SU-DHL-6 (cell line): ENCODE data around the gene ERVH48-1.

ENCODE experiments used
- H2AFZ ChIP-seq: fragments of 200-600 bp; sonication (generic); 2 replicates; pipeline ENCODE4 v1.6.1; 2014; ENCODE audit warnings: low read depth, mild to moderate bottlenecking, moderate library complexity, mixed read lengths, antibody characterized with exemption, low read length; ENCODE audit not compliant: severe bottlenecking
- H3F3A ChIP-seq: fragments of 200-600 bp; shearing (Covaris generic); 2 replicates; pipeline ENCODE4 v1.6.0; 2016; ENCODE audit warnings: antibody characterized with exemption, mild to moderate bottlenecking; ENCODE audit not compliant: insufficient read depth
- H3K27ac ChIP-seq: fragments of 200-600 bp; sonication (generic); 2 replicates; pipeline ENCODE4 v1.5.1; 2016; ENCODE audit warnings: low read depth, mild to moderate bottlenecking, low read length, moderate library complexity, mixed read lengths
- H3K27me3 ChIP-seq: fragments of 200-600 bp; sonication (generic), shearing (Covaris generic); 2 replicates; pipeline ENCODE4 v1.6.0; 2014; ENCODE audit warnings: mild to moderate bottlenecking, low read length
- H3K36me3 ChIP-seq: fragments of 200-600 bp; sonication (generic); 2 replicates; pipeline ENCODE4 v1.6.1; 2014; ENCODE audit warnings: mild to moderate bottlenecking, low read length, mixed read lengths
- H3K4me2 ChIP-seq: fragments of 300-600, 200-600 bp; shearing (Covaris generic), sonication (generic); 2 replicates; pipeline ENCODE4 v1.6.0; 2014; ENCODE audit warnings: low read length, low read depth, mild to moderate bottlenecking; ENCODE audit not compliant: poor library complexity, severe bottlenecking
- H3K4me3 ChIP-seq: fragments of 200-600 bp; sonication (generic); 2 replicates; pipeline ENCODE4 v1.5.1; 2014; ENCODE audit warnings: antibody characterized with exemption, low read length, mild to moderate bottlenecking, mixed read lengths; ENCODE audit not compliant: insufficient read depth, poor library complexity, severe bottlenecking
- H3K79me2 ChIP-seq: fragments of 200-600 bp; sonication (generic); 2 replicates; pipeline ENCODE4 v1.6.1; 2014; ENCODE audit warnings: mild to moderate bottlenecking, low read length, moderate library complexity; ENCODE audit not compliant: insufficient read depth
- H3K9ac ChIP-seq: fragments of 200-600 bp; sonication (generic); 2 replicates; pipeline ENCODE4 v1.7.0; 2014; ENCODE audit warnings: mild to moderate bottlenecking, low read length
- H3K9me2 ChIP-seq: fragments of 200-600 bp; sonication (generic); replicated peaks from 2 replicates; pipeline ENCODE4 v1.6.1; 2014; ENCODE audit warnings: low read length; ENCODE audit not compliant: insufficient read depth
- H3K9me3 ChIP-seq: fragments of 200-600 bp; sonication (generic); 2 replicates; pipeline ENCODE4 v1.6.1; 2014; ENCODE audit warnings: low read length, mixed read lengths; ENCODE audit not compliant: insufficient read depth
- H4K20me1 ChIP-seq: fragments of 200-600 bp; sonication (generic); 2 replicates; pipeline ENCODE4 v1.6.1; 2014; ENCODE audit warnings: low read depth, mild to moderate bottlenecking, antibody characterized with exemption, low read length, moderate library complexity, mixed read lengths
- EZH2phosphoT487 ChIP-seq: fragments of 200-600 bp; sonication (generic), shearing (Covaris generic); conservative IDR thresholded peaks from 2 replicates; pipeline ENCODE4 v1.6.1; 2018; ENCODE audit warnings: mild to moderate bottlenecking, antibody characterized with exemption, low read length, moderate library complexity, mixed read lengths
- TF ChIP-seq, protein P1 (sequence below): fragments of 200-600 bp; sonication (generic); IDR thresholded peaks from one replicate; pipeline ENCODE4 v1.5.1; 2017; ENCODE audit warnings: antibody characterized with exemption, mild to moderate bottlenecking, low read length, moderate library complexity; ENCODE audit not compliant: insufficient read depth, poor library complexity, severe bottlenecking

The ERVH48-1 gene

DNA sequence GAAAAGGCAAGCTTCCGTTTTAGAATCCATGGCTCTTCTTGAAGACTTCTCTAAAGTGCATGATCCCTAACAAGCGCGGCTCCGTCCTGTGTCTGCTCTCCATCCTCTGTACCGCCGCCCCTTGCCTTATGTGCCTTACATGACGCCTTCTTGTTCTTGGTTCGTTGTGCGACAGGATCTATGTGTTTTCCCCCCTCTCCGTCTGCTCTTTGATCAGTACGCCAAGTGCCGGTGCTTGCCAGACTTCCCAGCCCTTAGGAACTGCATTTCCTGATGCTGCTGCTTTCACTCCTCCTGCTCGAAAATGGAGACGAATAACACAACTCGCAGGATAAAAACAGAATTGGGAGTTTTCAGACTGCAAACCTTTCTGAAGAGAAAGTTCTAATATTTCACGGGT lies 19.2 kb downstream of the ERVH48-1 start:
- H3K4me2 ChIP-seq = no peak overlapping the region
- TF ChIP-seq EZH2phosphoT487 = no peak
- TF ChIP-seq, protein P1, sequence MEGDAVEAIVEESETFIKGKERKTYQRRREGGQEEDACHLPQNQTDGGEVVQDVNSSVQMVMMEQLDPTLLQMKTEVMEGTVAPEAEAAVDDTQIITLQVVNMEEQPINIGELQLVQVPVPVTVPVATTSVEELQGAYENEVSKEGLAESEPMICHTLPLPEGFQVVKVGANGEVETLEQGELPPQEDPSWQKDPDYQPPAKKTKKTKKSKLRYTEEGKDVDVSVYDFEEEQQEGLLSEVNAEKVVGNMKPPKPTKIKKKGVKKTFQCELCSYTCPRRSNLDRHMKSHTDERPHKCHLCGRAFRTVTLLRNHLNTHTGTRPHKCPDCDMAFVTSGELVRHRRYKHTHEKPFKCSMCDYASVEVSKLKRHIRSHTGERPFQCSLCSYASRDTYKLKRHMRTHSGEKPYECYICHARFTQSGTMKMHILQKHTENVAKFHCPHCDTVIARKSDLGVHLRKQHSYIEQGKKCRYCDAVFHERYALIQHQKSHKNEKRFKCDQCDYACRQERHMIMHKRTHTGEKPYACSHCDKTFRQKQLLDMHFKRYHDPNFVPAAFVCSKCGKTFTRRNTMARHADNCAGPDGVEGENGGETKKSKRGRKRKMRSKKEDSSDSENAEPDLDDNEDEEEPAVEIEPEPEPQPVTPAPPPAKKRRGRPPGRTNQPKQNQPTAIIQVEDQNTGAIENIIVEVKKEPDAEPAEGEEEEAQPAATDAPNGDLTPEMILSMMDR = no peak
- H3K27ac ChIP-seq = no peak overlapping the region
- H4K20me1 ChIP-seq = no peaks in the 10 kb centered on the region
- no peaks in the 10 kb centered on the region for H3K36me3 ChIP-seq
- H2AFZ ChIP-seq = no peak overlapping the region
- H3F3A ChIP-seq = no peaks in the 10 kb centered on the region
- no peaks in the 10 kb centered on the region for H3K27me3 ChIP-seq
- H3K9me3 ChIP-seq = no peaks in the 10 kb centered on the region
- H3K9me2 ChIP-seq = no peaks in the 10 kb centered on the region
- H3K9ac ChIP-seq = no peak overlapping the region
- H3K4me3 ChIP-seq = no peak overlapping the region
- H3K79me2 ChIP-seq = no peaks in the 10 kb centered on the region; the same call in 1 of the 2 replicates

DNA sequence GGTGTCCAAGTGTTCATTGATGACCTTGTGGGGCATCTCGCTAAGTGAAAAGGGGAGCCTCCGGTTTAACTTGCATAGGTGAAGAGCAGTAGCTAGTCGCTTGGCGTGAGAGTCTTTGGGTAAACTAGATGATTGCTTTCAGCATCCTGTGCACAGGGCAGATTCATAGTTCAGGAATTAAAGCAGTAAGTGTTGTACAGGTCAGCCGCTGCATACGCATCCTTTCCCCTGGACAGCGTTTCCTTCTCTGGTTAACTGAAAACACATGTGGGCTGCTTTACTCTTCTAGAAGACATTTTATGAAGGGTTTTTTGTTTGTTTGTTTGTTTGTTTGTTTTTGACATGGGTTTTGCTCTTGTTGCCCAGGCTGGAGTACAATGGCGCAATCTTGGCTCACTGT lies 20.2 kb downstream of the ERVH48-1 start:
- Histone ChIP-seq H3K4me2 (no peak overlapping the region), H3F3A (no peaks in the 10 kb centered on the region), H3K4me3 (no peak overlapping the region), H4K20me1 (no peaks in the 10 kb centered on the region), H3K9me2 (no peaks in the 10 kb centered on the region), H3K27ac (no peak overlapping the region), H3K36me3 (no peaks in the 10 kb centered on the region), H3K9me3 (no peaks in the 10 kb centered on the region), H3K27me3 (no peaks in the 10 kb centered on the region), H3K9ac (no peak overlapping the region), H3K79me2 (no peaks in the 10 kb centered on the region; the same call in 1 of the 2 replicates), H2AFZ (no peak overlapping the region)
- TF ChIP-seq, protein P1 = no peak
- TF ChIP-seq EZH2phosphoT487 = no peak

DNA sequence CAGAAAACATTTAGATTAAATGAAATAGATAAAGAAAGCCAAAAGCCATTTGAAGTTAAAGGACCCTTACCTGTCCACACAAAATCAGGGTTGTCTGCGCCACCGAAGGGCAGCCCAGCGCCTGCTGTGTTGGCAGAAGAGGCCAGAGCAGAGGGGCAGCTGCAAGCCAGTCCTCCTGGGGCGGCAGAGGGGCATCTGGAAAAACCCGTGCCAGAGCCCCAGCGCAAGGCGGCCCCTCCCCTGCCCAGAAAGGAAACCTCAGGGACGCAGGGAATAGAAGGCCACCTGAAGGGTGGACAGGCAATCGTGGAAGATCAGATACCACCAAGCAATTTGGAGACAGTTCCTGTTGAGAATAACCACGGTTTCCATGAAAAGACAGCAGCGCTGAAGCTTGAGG lies 21.6 kb downstream of the ERVH48-1 start:
- Histone ChIP-seq H3K36me3 (no peaks in the 10 kb centered on the region), H3K4me2 (no peak overlapping the region), H3K9me3 (no peaks in the 10 kb centered on the region), H3F3A (no peaks in the 10 kb centered on the region), H3K79me2 (no peaks in the 10 kb centered on the region; the same call in 1 of the 2 replicates), H3K9ac (no peak overlapping the region), H4K20me1 (no peaks in the 10 kb centered on the region), H3K27ac (no peak overlapping the region), H3K27me3 (no peaks in the 10 kb centered on the region), H3K4me3 (no peak overlapping the region), H2AFZ (no peak overlapping the region), H3K9me2 (no peaks in the 10 kb centered on the region)
- no peak for TF ChIP-seq EZH2phosphoT487
- TF ChIP-seq, protein P1 = no peak

DNA sequence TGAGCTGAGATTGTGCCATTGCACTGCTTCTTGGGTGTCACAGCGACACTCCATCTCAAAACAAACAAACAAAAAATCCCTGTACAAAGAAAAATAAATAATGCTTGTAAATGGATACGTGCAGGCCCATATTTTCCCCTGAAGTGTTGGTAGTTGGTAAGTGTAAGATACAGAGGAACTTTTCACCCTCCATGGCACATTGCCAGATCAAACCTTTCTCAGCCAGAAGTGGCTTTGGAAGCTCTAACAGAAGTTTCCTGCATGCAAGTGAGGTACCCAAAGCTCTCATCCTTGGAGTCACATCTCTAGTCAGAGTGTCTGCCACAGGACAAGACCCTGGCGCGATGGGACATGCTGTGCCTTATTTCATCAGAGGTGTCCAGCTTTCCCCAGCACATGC lies 25.0 kb downstream of the ERVH48-1 start:
- no peaks in the 10 kb centered on the region for H3K9me2 ChIP-seq
- H3F3A ChIP-seq = no peaks in the 10 kb centered on the region
- no peak overlapping the region for H3K4me3 ChIP-seq
- H3K79me2 ChIP-seq = no peaks in the 10 kb centered on the region
- H3K4me2 ChIP-seq = no peak overlapping the region
- no peaks in the 10 kb centered on the region for H3K9me3 ChIP-seq
- H2AFZ ChIP-seq = no peak overlapping the region
- H3K9ac ChIP-seq = no peak overlapping the region
- no peak for TF ChIP-seq EZH2phosphoT487
- TF ChIP-seq, protein P1 = no peak
- no peaks in the 10 kb centered on the region for H3K36me3 ChIP-seq
- no peaks in the 10 kb centered on the region for H4K20me1 ChIP-seq
- no peak overlapping the region for H3K27ac ChIP-seq
- no peaks in the 10 kb centered on the region for H3K27me3 ChIP-seq
